Stimulated activated CD4-positive, alpha-beta T cell treated with anti-CD3 and anti-CD28 coated beads, Interleukin-1b, Interleukin-23, amount 100 ng/mL, for 1 hour (primary cell): ENCODE results near the gene CLSTN2.

Experiments used
- DNase-seq, 2 donors: peaks; one replicate each; pipeline ENCODE4 v3.0.0-alpha.2; 2020; ENCODE audit warnings: low read depth in 2 of 2

The CLSTN2 gene

DNA sequence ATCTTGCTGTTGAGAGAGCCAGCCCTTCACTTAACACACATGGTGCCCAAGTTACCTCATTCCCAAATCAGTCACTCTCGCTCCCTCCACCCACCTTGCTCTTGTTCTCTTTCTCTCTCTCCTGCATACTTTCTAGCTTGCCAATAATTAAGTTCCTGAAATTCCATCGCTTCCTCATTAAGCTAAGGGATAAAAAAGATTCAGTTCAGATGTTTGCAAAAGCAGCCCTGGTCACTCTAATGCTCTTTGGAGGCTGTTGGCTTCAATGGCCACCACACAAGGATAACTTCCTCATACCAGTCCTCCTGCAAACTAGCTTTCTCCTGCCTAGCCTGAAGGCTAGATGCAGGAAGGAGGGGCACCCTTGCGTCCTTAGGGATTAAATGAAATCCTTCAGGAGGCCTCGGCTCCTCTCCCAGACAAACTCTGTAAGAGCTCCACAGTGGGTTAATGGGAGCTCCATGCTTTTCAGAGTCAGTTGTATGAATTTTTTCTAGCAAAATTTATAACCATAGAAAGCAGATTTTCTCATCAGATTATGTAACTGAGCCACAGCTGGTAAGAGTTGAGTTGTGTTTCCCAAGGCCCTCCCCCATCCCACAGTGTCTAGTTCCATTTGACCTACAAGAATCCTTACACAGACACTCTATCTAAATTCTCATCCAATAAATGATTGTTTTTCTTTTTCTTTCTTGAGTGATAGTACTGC, 566.2 kb downstream of the CLSTN2 start:
- DNase-seq: no peak

DNA sequence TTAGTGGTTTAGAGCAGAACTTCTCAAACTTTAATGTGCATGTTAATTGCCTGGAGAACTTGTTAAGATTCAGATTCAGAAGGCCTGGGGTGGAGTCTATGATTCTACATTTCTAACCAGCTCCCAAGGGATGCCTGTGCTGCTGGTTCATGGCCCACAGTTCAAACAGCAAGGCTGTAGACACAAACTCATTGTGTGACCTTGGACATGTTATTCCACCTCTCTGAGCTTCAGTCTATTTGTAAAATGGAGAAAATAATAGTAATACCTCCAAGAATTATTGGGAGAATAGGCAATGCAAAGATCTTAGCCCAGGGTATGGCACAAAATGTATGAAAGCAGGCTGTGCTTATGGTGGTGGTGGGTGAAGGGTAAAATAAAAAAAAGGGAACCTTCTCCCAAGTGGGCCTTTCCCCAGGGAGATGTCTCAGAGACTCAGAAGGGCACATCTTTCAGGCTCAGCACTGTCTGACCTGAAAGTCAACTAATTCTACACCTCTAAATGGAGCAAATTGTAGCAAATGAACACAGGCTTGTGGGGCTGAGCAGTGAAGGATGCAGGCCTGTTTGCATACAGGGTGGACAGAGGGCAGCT, 566.9 kb downstream of the CLSTN2 start:
- no peak for DNase-seq

DNA sequence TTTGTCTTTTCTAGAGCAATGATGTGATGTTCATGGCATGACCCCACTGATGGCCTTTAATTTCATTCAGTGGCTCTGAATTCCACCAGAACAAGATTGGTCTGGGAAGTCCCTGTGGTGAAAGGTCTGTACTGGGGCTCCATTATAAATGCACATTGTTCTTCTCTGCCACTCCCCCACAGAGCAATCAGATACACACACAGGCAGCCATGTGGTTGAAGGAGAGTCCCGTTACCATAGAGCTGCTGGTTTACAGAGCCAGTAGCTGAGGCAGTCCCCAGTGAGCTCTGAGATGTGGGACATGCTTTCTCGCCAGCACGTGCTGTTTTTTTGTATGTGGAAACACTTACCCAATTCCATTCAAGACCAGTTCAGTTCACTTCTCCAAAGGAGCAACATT, 570.2 kb downstream of the CLSTN2 start:
- DNase-seq: no peak

DNA sequence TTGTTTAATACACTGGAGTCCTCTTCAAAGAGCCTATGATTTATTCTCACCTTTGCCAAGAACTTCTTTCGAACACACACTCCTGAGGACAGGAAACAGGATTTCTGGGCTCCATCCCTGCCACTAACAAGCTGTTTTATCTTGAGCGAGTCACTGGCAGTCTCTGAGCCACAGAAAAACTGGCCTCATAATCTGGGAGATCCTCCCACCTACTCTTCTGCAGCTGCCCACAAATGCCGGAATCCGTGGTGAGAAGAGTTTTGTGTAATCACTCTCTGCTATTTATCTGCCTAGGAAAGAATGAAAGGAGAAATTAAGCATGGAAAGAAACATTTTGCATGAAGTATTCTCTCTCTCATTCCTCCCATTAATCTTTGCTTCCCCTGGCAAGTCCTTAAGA, 570.9 kb downstream of the CLSTN2 start:
- no peak for DNase-seq

DNA sequence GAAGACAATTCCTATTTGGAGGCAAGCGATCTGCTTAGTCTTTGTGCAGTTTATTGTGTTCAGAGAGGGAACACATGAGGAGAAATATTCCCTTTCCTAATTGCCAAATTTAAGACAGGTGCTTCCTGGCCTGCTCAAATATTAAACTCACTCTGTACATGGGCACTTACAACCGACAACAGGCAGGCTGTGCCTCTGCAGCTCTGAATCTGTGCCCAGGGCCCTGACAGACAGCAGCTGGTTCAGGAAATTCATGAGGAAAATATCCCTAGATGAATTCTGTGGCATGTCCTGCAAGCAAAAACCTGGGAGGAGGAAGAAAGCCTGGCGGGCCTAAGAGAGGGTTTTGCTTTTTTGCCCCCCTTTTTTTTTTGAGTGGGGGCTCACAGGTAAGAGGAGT, 573.6 kb downstream of the CLSTN2 start:
- no peak for DNase-seq

DNA sequence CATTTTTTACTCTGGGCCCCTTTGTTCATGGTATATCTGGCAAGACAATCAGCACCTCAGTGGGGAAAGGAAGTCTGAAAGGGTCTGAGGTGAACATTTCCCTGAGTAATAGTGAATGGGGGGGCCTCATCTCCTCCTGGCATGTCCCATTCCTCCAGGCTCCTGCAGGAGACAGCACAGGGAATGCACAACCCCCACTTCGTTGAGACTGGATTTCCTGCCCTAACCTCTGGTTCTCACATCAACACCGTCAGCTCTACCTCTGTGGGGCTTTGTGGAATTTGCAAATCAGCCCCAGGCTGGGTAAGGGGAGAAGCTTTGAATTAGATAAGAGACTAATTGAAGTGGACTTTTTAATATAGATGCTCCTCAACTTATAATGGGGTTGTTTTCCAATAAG, 574.5 kb downstream of the CLSTN2 start:
- DNase-seq: no peak

DNA sequence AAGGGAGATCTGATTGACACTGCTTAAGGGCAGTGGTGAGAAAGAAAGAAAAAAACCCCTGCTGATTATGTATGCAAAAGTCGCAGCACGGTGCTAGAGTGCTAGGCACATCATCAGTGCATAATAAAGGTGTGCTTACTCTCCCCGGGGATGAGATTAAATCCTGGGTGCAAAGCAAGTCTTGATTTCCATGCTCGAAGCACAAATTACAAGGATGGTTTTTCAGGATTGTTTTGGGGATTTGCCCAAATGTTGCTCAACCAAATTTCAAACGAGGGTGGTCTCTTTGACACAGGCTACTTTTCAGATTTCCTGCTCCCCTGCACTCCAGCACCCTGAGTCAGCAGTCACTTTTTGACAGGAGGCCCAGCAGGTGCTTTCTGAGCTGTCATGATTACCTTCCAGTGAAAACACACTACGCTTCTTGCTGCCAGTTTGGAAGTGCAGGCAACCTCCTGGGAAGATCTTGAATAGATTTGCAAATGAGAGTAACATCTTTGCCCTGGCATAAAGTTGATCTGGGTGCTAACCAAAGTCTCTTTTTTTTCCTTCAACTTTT, 575.4 kb downstream of the CLSTN2 start:
- DNase-seq: no peak

DNA sequence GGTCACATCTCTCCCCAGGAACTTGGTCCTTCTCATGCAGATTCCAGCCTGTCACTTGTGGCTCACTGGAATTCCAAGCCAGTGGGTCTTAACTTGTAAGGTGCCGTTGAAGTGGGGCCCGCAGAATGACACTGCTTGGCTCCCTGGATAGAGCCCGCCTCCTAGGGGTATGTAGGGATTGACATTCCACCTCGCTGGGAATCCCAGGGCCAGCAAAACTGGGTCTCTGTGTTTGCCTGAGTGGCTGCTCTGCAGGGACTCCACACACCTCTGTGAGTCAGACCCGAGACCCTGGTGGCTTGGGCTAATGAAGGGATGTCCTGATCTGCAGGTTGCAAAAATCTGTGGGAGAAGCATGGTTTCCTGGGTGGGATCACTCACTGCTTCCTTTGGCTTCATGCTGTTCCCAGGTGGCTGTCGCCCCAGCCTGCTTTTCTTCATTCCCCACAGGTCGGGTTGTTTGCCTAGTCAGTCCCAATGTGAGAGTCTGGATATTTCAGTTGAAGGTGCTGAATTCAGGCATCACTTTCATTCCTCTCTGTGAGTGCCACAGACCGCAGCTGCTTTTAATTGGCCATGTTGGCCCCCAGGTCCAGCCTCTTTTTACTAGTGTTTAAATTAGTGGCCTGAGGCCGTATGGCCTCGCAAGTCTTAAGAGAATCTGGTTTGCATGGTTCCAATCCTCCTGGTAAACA, 586.9 kb downstream of the CLSTN2 start:
- no peak for DNase-seq

DNA sequence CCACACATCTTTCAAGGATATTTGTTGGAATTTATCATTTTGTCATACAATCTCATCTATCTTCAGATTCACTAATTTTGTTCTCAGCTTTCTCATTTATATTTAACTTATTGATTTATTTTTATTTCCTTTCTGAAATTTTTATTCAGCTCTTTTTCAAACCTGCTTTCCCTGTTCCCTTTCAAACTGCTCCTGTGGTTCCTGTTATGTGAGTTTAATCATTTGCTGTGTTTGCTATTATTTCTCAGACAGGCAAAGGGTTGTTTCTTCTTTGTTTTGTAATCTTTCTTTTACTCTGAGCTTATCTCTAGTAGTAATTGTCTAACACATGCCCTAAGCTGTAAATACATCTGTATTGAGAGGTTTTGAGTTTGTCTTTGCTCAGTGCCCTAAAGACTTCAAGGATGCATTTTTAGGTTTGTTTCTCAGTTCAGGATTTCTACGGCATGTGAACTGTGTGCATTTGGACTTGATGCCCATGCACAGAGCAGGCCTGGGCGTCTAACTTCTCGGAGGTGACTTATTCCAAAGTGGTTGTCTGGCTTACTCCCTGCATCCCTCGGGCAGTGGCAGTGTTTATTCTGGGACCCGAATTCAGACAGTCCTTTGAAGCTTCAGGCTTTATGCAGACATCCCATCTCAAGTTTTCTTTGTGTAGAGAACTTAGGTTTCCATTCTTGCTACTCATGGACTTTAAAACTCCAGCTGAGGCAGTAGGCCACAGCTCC, 587.8 kb downstream of the CLSTN2 start:
- DNase-seq: no peak

DNA sequence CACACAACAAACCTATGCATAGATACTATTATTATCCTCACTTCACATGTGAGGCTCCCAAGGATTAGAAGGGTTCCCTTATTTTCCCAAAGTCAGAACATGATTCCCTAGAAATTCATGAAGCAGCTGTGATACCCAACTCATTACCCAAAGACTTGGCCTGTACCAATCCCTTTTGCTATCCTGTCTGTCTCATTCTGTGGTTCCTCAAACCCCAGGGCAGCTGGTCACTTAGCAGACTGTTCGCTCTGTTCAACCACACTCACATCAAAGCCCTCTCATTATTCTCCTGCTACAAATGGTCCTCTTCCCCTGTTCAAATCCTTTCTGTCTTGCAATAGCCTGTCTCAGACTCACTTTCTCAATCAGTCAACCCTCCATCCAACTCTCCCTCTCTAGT, 588.6 kb downstream of the CLSTN2 start:
- no peak for DNase-seq

DNA sequence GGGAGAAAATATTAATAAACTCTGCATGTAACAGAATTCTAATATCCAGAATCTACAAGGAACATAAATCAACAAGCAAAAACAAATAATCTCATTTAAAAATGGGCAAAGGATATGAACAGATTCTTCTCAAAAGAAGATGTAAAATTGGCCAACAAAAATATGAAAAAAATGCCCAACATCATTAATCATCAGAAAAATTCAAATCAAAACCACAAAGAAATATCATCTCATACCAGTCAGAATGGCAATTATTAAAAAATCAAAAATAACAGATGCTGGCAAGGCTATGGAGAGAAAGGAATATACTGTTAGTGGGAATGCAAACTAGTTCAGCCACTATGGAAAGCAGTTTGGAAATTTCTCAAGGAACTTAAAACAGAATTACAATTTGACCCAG, 592.2 kb downstream of the CLSTN2 start:
- no peak for DNase-seq

DNA sequence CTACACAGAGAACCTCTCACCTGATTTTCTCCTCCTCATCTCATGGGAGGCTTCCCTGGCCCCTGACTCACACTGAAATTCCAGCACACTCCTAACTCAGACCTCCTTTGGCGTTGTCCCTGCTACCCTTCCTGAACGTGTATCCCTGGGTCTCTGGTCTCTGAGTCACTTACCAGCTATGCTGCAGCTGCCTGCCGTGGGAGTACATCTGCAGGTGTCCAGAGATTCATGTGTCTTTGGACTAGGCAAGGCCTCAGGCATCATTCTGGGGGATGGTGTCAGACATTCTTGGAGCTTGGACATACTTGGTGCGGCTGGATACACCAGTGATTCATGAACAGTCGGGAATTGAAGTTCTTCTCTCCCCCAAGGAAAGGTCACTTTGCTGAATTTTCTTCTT, 594.1 kb downstream of the CLSTN2 start:
- no peak for DNase-seq

DNA sequence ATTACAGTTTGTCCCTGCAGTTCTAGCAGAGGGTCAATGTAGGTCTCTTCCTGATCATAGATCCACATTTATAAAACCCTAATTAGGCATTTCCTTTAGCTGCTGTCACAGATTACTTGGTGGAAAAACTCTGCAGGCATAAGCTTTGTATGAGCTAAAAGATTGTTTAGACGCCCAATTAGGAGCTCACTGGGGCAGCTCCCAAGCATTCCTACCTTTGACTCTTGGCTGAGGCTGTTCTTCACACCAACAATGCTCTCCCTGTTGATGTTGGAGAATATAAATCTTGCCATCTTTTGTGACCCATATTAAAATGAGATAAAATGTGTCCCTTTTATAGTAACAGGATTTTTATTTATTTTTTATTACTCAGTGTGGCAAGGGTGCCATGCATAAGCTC, 594.6 kb downstream of the CLSTN2 start:
- DNase-seq: no peak

DNA sequence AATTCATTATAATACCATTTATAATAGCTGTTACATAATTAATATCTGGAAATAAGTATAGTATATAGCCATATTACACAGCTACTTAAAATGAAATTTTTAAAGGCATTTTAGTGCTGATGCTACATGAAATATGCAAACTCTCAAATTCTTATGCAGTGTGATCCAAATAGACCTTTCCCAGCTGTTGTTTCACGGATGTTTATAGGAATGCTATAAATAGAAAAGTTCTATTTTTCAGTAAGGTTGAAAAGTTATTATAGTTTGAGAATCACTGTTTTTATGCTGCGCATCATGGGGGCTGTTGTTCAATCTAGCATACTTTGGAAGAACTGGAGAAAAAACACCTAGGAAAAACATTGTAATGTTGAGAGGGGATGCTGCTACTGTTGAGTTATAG, 595.1 kb downstream of the CLSTN2 start:
- no peak for DNase-seq

DNA sequence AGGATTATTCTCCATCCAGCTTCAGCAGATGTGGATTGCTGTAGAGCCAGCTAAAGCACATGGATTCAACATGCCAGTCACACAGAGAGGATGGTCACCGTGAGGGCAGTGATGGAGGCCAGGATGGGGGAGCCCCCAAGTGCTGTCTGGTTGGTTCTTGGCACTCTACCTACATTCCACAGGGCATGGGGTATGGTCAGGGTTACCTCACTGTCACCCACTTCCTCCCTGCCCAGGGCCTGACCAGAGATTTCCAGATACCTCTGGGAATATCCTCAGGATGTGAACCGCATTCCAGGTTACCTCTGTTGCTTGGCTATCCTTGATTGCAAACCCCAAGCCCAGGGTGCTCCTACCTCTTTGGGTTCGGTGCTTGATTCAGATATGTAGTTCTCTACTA, 595.6 kb downstream of the CLSTN2 start:
- no peak for DNase-seq

DNA sequence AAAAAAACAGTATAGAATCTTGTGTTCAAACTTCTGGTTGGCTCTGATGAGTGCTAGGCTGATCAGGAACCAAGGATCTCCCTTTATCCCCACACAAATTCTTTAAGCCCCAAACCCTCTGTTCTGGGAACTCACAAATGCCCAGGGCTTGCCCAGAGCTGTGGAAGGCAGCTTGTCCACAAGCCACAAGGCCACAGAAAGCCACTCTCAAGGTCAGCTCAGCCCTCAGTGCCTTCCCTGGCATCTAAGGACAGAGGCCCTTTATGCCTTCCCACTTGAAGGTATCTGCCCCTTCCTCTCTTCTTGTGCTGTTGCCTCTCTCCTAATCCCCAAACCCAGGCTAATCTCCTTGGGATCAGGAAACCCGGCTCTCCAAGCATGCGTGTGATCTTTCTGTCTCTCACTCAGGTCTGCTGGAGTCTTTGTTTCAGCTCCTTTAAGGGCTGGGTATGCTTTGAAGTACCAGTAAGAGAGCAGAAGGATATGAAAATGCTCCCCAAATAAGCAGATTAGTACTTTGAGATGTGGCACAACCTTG, 597.9 kb downstream of the CLSTN2 start:
- no peak for DNase-seq

DNA sequence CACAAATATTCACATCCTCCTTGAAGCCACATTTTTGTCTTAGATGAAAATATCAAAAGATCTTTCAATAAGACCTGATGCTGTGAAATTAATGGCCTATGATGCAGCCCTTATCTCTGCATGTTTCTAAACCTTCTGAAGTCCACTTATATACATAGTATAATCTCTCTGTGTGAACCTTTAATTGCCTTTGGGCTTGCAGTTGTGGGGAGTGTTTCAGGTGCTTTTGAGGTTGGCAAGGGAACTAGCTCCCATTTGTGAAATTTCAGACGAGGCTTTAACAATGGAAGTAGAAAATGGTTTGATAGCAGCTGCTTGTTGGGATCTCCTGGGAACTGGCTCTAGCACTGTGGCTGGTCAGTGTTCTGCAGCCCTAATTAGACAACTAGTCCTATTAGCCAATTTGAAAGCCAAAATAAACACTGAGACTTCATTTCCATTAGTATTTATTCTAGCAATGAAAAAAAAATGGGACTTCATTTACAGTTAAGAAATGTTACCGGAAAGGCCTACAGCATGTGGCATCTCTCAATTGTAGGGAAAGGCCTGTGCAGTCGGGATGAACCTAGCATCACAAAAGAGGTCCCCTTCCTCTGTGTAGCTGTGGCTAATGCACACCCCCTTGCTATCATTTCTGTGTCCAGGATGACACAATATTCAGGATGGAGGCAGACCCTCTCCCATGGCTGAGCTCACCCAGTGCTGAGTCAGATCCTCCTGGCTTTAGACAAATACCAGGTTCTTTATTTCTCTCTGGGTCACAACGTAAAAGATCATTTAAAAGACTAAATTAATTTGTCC, 602.1 kb downstream of the CLSTN2 start:
- no peak for DNase-seq

DNA sequence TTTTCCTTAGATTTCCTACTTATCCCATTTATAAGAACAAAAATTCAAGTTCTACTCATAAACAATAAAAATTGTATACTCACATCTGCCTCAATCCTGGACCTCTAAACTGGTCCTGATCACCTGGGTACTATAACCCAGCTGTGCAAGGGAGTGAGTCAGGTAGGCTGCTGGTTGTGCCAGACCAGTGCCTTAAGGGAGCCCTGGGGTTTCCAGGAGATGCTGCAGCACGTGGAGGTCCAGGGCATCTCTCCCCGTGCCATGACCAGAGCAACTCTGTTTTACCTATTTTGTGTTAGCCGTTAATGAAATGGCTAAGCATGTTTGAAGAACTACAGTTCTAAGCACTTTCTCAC, 602.7 kb downstream of the CLSTN2 start:
- DNase-seq: no peak

DNA sequence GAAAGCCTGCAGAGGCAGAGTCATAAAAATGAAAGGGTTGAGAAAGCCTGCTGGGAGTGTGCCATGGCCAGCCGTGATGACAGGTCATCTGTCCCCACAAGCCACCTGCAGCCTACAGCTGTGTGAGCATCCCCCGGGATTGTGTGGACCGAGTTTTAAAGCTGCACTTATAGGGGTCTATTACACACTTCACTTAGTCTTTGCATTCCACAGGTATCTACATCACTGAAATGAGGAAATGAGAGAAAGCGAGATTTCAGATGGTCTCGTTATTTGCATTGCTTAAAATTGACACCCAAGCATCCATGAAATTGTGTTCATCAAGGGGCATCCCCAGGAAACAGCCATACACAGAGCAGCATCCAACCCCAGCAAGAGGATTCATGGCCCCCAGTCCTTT, 605.3 kb downstream of the CLSTN2 start:
- no peak for DNase-seq

DNA sequence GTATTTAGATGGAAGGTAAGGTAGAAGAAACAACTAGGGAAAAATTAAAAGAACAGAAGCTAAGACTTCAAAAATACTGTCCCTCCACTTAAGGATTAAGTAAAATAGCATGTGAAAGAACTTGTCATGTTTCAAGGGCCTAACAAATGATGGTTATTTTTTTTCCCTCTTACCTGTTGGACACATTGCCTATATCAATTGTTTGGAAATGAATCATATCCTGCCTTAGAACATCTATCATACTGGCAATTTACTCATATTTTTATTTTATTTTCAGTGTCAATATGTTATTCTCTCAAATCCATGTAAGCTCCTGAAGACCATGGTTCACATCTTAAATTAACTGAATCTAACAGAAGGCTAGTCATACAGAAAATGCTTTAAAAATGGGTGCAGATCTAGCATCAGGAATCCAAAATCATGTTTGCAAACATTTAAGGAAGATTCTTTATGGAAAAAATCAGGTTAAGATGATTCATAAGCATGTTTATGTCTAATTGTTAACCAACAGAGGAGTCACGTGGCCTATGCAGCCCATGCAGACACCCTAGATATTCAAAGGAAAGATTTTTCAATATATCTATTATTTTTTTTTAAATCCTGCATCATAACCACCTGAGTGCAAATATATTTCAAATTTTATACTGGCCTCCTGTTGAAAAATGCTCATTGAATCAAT, 607.1 kb downstream of the CLSTN2 start:
- DNase-seq: no peak

DNA sequence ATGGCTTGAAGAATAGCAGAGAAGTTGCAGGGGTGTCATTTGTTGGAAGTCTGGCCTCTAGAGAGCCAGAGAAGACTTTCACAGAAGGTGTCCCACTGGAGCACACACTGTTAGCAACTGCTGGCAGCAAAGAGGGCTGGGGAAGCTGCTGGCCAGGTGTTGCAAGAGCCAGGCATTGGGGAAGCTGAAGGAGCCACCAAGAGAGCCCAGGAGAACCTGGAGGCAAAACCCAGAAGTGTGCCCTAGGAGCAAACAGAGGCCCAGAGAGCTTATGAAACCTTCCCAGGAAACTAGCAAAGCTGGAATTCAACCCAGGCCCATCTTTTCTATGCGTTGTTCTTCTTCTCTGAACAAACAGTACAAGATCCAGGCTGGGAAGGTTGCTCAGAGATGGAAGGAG, 610.2 kb downstream of the CLSTN2 start:
- no peak for DNase-seq
